Bone marrow (tissue), 2 donors: Measurements from ENCODE around the gene ZNF862.

Experiments used
- DNase-seq, 2 donors: peaks; one replicate each; lab custom pipeline; 2025; lab: John Stamatoyannopoulos, UW

Gene ZNF862

GRCh38 chr7:149811221-149811620 lies 27.0 kb upstream of the ZNF862 start:
- DNase-seq, result no peak

- no peak for DNase-seq
Measured at GRCh38 chr7:149811831-149812490, 26.2 kb upstream of the ZNF862 start.

- DNase-seq, result no peak
Measured at GRCh38 chr7:149813254-149814035, 24.7 kb upstream of the ZNF862 start.

- DNase-seq, result no peak
Measured at GRCh38 chr7:149814494-149814893, 23.7 kb upstream of the ZNF862 start.

- DNase-seq, result no peak
Measured at GRCh38 chr7:149815121-149815520, 23.1 kb upstream of the ZNF862 start.

- no peak for DNase-seq
Measured at GRCh38 chr7:149815661-149816266, 22.4 kb upstream of the ZNF862 start.

- no peak for DNase-seq
Measured at GRCh38 chr7:149816267-149816751, 21.9 kb upstream of the ZNF862 start.

- no peak for DNase-seq
Measured at GRCh38 chr7:149816794-149817193, 21.4 kb upstream of the ZNF862 start.

- no peak for DNase-seq
Measured at GRCh38 chr7:149817301-149817771, 20.8 kb upstream of the ZNF862 start.

GRCh38 chr7:149817836-149818535 lies 20.2 kb upstream of the ZNF862 start:
- no peak for DNase-seq

GRCh38 chr7:149818536-149818840 lies 19.7 kb upstream of the ZNF862 start:
- no peak for DNase-seq

GRCh38 chr7:149819141-149819960 lies 18.8 kb upstream of the ZNF862 start:
- no peak for DNase-seq

- DNase-seq, result no peak
Measured at GRCh38 chr7:149819961-149820340, 18.2 kb upstream of the ZNF862 start.

GRCh38 chr7:149820622-149821190 lies 17.5 kb upstream of the ZNF862 start:
- no peak for DNase-seq

- DNase-seq, result no peak
Measured at GRCh38 chr7:149821191-149822148, 16.7 kb upstream of the ZNF862 start.

- no peak for DNase-seq
Measured at GRCh38 chr7:149822353-149822943, 15.7 kb upstream of the ZNF862 start.

- DNase-seq, result no peak
Measured at GRCh38 chr7:149823191-149823630, 15.0 kb upstream of the ZNF862 start.

- DNase-seq, result no peak
Measured at GRCh38 chr7:149823631-149824199, 14.5 kb upstream of the ZNF862 start.

GRCh38 chr7:149824301-149824741 lies 13.9 kb upstream of the ZNF862 start:
- no peak for DNase-seq
